OCI-LY7 (cell line): Measurements from ENCODE around the gene ACTR6. TPM values are rescaled to one million over a fixed set of nuclear protein-coding genes. Genes with fewer than 3 reads are reported as not detected.

Source experiments
- BruUV-seq: library from RNA; stranded (reverse); fragments of 400-500 nt; replicated peaks from 2 replicates; lab custom pipeline; 2021; lab: Mats Ljungman, UMichigan
- CTCF ChIA-PET: fragments of 300-600 bp; sonication (Branson Sonifier 250); formaldehyde crosslinking; loops from one replicate; lab custom pipeline; 2022; ENCODE audit warnings: antibody characterized with exemption; ENCODE audit not compliant: unreplicated experiment; lab: Charles Lee
- POLR2A ChIA-PET: fragments of 300-600 bp; sonication (Branson Sonifier 250); formaldehyde crosslinking; loops from one replicate; lab custom pipeline; 2022; ENCODE audit warnings: antibody characterized with exemption; lab: Charles Lee
- DNase-seq: peaks from one replicate; pipeline ENCODE4 v3.0.0-alpha.2; 2015; ENCODE audit warnings: low spot score
- H2AFZ ChIP-seq: fragments of 200-600 bp; sonication (generic), shearing (Covaris generic); 2 replicates; pipeline ENCODE4 v1.6.1; 2014; ENCODE audit warnings: mild to moderate bottlenecking, antibody characterized with exemption, low read length, moderate library complexity
- H3K27ac ChIP-seq: fragments of 200-600 bp; sonication (generic); 2 replicates; pipeline ENCODE4 v1.5.1; 2014; ENCODE audit warnings: mixed run types, low read depth, mild to moderate bottlenecking, moderate library complexity, low read length, inconsistent platforms; ENCODE audit not compliant: poor library complexity, severe bottlenecking
- H3K36me3 ChIP-seq: fragments of 200-600 bp; sonication (generic); 2 replicates; pipeline ENCODE4 v1.6.1; 2014; ENCODE audit warnings: mild to moderate bottlenecking, antibody characterized with exemption, low read length, moderate library complexity, mixed read lengths; ENCODE audit not compliant: insufficient read depth
- H3K4me1 ChIP-seq: fragments of 200-600 bp; sonication (generic); 2 replicates; pipeline ENCODE4 v1.5.1; 2014; ENCODE audit warnings: mild to moderate bottlenecking, low read length; ENCODE audit not compliant: insufficient read depth, poor library complexity, severe bottlenecking
- H3K4me2 ChIP-seq: fragments of 200-600 bp; sonication (generic); 2 replicates; pipeline ENCODE4 v1.6.1; 2014; ENCODE audit warnings: mild to moderate bottlenecking, low read length
- H3K4me3 ChIP-seq: fragments of 200-600 bp; sonication (generic); 2 replicates; pipeline ENCODE4 v1.5.1; 2014; ENCODE audit warnings: mild to moderate bottlenecking, low read depth, low read length; ENCODE audit not compliant: poor library complexity, severe bottlenecking
- H3K79me2 ChIP-seq: fragments of 200-600 bp; sonication (generic); 2 replicates; pipeline ENCODE4 v1.6.1; 2016; ENCODE audit warnings: low read depth, mild to moderate bottlenecking, low read length, moderate library complexity, mixed read lengths; ENCODE audit not compliant: insufficient read depth
- H3K9me2 ChIP-seq: fragments of 200-600 bp; sonication (generic); 2 replicates; pipeline ENCODE4 v1.6.1; 2016; ENCODE audit warnings: mild to moderate bottlenecking, low read length, mixed read lengths; ENCODE audit not compliant: insufficient read depth
- H3K9me3 ChIP-seq: fragments of 200-600 bp; sonication (generic); 2 replicates; pipeline ENCODE4 v1.6.1; 2014; ENCODE audit warnings: mild to moderate bottlenecking, mixed run types, low read length, mixed read lengths
- H4K20me1 ChIP-seq: fragments of 200-600 bp; sonication (generic); 2 replicates; pipeline ENCODE4 v1.6.1; 2014; ENCODE audit warnings: mild to moderate bottlenecking, antibody characterized with exemption, low read length, moderate library complexity, mixed read lengths; ENCODE audit not compliant: insufficient read depth
- EZH2phosphoT487 ChIP-seq: fragments of 200-600 bp; sonication (generic); IDR thresholded peaks from 2 replicates; pipeline ENCODE4 v1.6.1; 2018; ENCODE audit warnings: low read depth, borderline replicate concordance, mild to moderate bottlenecking, mixed run types, antibody characterized with exemption, low read length, moderate library complexity, mixed read lengths
- intact Hi-C: fragments of 100-400 bp; cut with micrococcal nuclease; formaldehyde crosslinking; loops from one replicate; pipeline ENCODE4 v1.10.0; 2022; ENCODE audit not compliant: unreplicated experiment
- total RNA-seq, 2 experiments: library from RNA; depleted of rRNA in 1 of 2; stranded (reverse); fragments of >200 nt in 1 of 2; shearing (Covaris generic) in 1 of 2; gene quantifications; 2 replicates each; pipeline ENCODE4 v1.2.3, GENCODE V29; 2014 to 2022
- TF ChIP-seq, protein P1 (sequence below): fragments of 200-600 bp; sonication (generic); conservative IDR thresholded peaks from 2 replicates; pipeline ENCODE4 v1.5.1; 2014; ENCODE audit warnings: mild to moderate bottlenecking, antibody characterized with exemption, low read length, moderate library complexity, mixed read lengths

Gene ACTR6
- total RNA-seq, 2 experiments from 2014 or later, result 22.2 to 37.6 TPM

DNA sequence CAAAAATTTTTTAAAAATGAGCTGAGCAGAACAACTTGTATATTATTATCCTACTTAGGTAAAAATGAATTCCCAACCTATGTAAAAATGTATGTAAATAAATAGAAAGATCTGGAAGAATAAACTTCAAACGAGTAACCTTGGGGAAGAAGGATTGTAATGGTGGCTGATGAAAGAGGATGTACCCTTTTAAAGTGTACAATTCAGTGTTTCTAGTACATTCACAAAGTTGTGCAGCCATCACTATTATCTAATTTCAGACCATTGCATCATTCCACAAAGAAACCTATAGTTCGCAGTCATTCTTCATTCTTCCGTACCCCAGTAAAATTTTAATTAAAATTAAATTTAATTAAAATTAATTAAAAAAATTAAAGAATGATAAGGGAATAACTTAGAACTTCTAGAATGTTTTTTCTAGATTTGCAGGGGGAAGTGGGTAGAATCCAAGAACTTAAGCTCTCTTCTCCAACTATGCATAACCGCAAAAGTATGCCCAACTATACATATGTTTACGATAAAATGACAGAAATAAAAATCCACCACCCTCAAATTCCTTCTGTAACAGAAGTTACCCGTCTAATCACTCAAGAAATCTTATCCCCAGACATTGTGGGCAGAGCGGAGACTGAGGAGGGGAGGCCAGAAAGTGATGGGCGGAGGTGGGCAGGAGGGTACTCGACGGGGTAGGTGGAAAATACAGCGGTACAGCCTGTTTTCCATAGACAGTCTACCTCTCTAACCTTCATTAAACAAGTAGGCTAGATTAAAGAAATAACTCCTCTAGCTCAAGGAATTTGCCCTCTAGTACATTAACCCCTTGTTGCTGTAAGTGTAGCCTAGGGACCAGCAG is 65.3 kb downstream of the ACTR6 start:
- peak overlapping the region; percentile 81 for H3K4me2 ChIP-seq
- no peak for DNase-seq
- intact Hi-C loops, result loop anchor here (2.0 to 5.0 kb wide), 2 partner anchors 64 to 123 kb away; partner anchors contain the start of genes ACTR6 and BLTP3B
- ChIA-PET POLR2A (interaction anchor here (0.5 to 1.2 kb wide), 4 partner anchors 10 to 1156 kb away, joined by 3 to 9 read pairs (median 6); no protein-coding TSS in a partner anchor), CTCF (no interaction called here)
- H3K4me1 ChIP-seq, result peaks cover 23% of the 10 kb centered on the region
- peaks cover 24% of the 10 kb centered on the region for H3K79me2 ChIP-seq
- no peak for TF ChIP-seq EZH2phosphoT487
- TF ChIP-seq, protein P1, sequence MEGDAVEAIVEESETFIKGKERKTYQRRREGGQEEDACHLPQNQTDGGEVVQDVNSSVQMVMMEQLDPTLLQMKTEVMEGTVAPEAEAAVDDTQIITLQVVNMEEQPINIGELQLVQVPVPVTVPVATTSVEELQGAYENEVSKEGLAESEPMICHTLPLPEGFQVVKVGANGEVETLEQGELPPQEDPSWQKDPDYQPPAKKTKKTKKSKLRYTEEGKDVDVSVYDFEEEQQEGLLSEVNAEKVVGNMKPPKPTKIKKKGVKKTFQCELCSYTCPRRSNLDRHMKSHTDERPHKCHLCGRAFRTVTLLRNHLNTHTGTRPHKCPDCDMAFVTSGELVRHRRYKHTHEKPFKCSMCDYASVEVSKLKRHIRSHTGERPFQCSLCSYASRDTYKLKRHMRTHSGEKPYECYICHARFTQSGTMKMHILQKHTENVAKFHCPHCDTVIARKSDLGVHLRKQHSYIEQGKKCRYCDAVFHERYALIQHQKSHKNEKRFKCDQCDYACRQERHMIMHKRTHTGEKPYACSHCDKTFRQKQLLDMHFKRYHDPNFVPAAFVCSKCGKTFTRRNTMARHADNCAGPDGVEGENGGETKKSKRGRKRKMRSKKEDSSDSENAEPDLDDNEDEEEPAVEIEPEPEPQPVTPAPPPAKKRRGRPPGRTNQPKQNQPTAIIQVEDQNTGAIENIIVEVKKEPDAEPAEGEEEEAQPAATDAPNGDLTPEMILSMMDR, result no peak
- H3K4me3 ChIP-seq, result peak overlapping the region; percentile 93
- peak overlapping the region; percentile 73 for H2AFZ ChIP-seq
- peaks cover 5% of the 10 kb centered on the region for H4K20me1 ChIP-seq
- peak overlapping the region; percentile 45 for H3K27ac ChIP-seq
- no peaks in the 10 kb centered on the region for H3K9me2 ChIP-seq
- TSS peak; percentile 78 for BruUV-seq
- H3K9me3 ChIP-seq, result no peaks in the 10 kb centered on the region
- no peaks in the 10 kb centered on the region for H3K36me3 ChIP-seq

DNA sequence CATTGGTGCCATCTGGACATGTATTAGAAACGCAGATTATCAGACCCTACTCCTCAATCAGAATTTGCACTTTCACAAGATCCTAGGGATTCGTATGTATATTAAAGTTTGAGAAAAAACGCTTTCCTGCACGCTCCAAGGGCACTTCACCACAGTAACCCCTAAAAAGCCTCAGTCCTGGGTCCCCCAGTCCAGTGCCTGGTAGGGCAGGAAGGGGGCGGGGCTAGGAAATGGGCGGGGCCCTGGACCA is 65.9 kb downstream of the ACTR6 start:
- BruUV-seq, result no TSS peak
- intact Hi-C loops, result loop anchor here (2.0 to 5.0 kb wide), 2 partner anchors 64 to 124 kb away; partner anchors contain the start of genes ACTR6 and BLTP3B
- ChIA-PET CTCF (no interaction called here), POLR2A (interaction anchor here (0.8 to 2.5 kb wide), 6 partner anchors 10 to 148 kb away, joined by 3 to 12 read pairs (median 4); partner anchors contain the start of gene ACTR6)
- Histone ChIP-seq H3K4me1 (peaks cover 23% of the 10 kb centered on the region), H3K27ac (peak overlapping the region; percentile 45), H3K9me3 (no peaks in the 10 kb centered on the region), H3K4me3 (peak overlapping the region; percentile 93), H3K4me2 (peak overlapping the region; percentile 81), H2AFZ (peak overlapping the region; percentile 73), H3K9me2 (no peaks in the 10 kb centered on the region), H3K79me2 (peaks cover 29% of the 10 kb centered on the region), H4K20me1 (peaks cover 5% of the 10 kb centered on the region), H3K36me3 (no peaks in the 10 kb centered on the region)
- TF ChIP-seq EZH2phosphoT487, result no peak
- TF ChIP-seq, protein P1, result no peak
- no peak for DNase-seq
